Esophagus muscularis mucosa (tissue), 3 donors: ENCODE data around the gene PNO1.

ENCODE experiments used
- EP300 ChIP-seq: sonication (generic); formaldehyde crosslinking; IDR thresholded peaks from one replicate; pipeline ENCODE4 v1.6.1; 2017; ENCODE audit warnings: antibody characterized with exemption
- TF ChIP-seq, protein P1 (sequence below), 3 experiments: fragments of 200-600 bp in 2 of 3; fragments of 450-650 bp in 1 of 3; sonication (generic) in 2 of 3; IDR thresholded peaks; one replicate each; pipeline ENCODE4 v1.5.1; 2017 to 2019; ENCODE audit warnings: antibody characterized with exemption in 3 of 3, mild to moderate bottlenecking in 2 of 3, moderate library complexity in 1 of 3

- TF ChIP-seq, protein P1, sequence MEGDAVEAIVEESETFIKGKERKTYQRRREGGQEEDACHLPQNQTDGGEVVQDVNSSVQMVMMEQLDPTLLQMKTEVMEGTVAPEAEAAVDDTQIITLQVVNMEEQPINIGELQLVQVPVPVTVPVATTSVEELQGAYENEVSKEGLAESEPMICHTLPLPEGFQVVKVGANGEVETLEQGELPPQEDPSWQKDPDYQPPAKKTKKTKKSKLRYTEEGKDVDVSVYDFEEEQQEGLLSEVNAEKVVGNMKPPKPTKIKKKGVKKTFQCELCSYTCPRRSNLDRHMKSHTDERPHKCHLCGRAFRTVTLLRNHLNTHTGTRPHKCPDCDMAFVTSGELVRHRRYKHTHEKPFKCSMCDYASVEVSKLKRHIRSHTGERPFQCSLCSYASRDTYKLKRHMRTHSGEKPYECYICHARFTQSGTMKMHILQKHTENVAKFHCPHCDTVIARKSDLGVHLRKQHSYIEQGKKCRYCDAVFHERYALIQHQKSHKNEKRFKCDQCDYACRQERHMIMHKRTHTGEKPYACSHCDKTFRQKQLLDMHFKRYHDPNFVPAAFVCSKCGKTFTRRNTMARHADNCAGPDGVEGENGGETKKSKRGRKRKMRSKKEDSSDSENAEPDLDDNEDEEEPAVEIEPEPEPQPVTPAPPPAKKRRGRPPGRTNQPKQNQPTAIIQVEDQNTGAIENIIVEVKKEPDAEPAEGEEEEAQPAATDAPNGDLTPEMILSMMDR (IDR thresholded peaks at IDR 0.05), result no peak
- TF ChIP-seq EP300, result no peak
Measured at GRCh38 chr2:68134554-68134953, 23.1 kb upstream of the PNO1 start.
